Stomach (tissue), 4 donors: ENCODE data around the gene GPR42.

Source experiments
- CTCF ChIP-seq, 7 experiments: fragments of 450-650 bp in 4 of 7; fragments of 200-600 bp in 3 of 7; sonication (generic) in 3 of 7; IDR thresholded peaks; one replicate each; pipeline ENCODE4 v1.5.1; 2016 to 2019; ENCODE audit warnings: antibody characterized with exemption in 7 of 7, control low read depth in 2 of 7, mild to moderate bottlenecking in 1 of 7
- POLR2A ChIP-seq, 4 donors: fragments of 450-650 bp; IDR thresholded peaks; one replicate each; pipeline ENCODE4 v1.6.1; 2016; ENCODE audit warnings: antibody characterized with exemption in 4 of 4, control low read depth in 2 of 4, mild to moderate bottlenecking in 1 of 4, moderate library complexity in 1 of 4

- TF ChIP-seq CTCF (IDR thresholded peaks at IDR 0.05) (no peak), POLR2A (IDR thresholded peaks at IDR 0.05) (no peak)
These were observed 26.3 kb upstream of the GPR42 start for GRCh38 chr19:35344511-35345031.
